ENCODE results near the gene SLC6A3.
"Not testable (repeated sequence)": the region's sequence is repeated elsewhere in the genome, so short reads cannot be mapped to it uniquely, and the experiment has no call there.

SLC6A3 gene

GRCh38 chr5:1477341-1477740 is 32.1 kb upstream of the SLC6A3 start:
- DNase-seq, result peak; percentile 52

DNA sequence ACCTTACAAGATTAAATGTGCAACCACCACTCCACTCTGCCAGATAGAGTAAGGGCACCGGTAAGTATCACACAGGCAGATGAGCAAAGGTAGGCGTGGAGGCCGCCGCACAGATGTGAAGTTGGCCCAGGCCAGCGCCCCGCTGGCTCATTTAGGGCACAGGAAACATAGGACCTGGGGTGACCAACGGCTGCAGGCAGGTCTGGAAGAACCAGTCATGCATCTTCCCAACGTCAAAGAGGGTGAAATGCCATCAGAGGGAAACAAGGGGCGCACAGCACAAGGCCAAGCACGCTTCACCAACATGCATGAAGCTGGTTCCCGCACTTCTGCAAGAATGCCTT is 31.7 kb upstream of the SLC6A3 start:
- DNase-seq, result no peak

DNA sequence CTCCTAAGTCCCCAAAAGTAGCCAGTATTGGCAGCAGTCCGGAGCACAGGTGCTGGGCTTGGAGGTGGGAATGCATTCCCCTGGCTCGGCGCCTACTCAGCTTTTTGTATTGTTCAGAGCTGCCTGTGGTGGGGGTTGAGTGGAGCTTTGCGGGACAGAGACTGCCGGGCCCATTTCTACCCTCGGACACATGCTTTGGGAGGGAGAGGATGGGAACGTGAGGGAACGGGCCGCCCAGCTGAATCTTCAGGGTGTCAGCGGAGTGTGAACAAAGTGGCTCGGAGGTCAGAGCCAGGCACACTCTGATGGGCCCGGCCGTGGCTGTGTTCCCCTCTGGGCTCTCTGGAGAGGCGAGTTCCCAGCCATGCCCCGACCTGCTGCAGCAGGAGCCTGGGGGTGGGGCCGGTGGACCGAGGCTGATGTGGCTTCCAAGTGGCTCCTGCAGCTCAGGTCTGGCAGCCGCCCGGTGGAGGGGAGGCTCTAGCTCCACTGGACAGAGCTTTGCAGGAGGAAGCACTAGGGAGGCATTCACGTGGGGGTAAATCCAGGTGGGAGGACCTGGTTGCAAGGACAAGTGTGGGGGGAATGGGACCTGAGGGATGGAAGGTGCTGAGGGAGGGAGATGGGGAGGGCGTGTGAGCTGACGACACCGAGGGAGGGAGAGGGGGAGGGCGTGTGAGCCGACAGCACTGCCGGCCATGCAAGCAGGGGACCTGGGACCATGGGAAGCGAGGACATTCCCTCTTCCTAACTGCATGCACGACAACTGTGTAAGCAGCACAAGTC is 31.1 kb upstream of the SLC6A3 start:
- DNase-seq, result no peak

- DNase-seq, result not testable (repeated sequence)
Measured at GRCh38 chr5:1475544-1475900, 30.3 kb upstream of the SLC6A3 start.

GRCh38 chr5:1474866-1475543 is 29.8 kb upstream of the SLC6A3 start:
- no peak for DNase-seq

DNA sequence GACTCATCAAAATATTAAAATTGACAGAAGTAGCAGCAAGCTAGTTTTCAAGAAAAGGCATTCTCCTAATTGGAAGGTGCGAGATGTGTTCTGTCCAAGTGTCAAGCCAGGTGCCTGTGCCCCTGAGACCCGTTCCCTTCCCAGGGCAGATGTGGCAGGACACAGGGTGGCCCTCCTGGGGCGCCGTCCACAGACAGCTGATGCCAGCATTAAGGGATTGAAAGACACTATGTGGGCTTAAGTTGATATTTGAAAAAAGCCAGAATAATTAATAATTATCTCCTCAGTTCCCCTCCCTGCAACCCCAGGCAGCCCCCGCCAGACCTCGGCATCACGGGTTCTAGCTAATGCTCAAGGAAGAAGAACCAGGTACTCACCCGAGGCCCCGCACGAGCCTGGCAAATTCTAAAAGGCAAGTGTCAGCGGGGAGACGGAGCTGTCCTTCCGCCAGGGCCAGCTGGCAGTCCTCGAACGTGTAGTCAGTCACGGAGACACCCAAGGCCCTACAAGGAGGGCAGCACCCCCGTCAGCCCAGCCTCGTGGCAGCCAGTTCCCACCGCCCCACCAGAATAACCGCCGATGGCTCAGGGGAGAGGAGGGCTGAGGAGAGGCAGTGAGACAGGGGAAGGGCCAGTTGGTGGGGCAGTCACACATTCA is 29.1 kb upstream of the SLC6A3 start:
- DNase-seq, result no peak

DNA sequence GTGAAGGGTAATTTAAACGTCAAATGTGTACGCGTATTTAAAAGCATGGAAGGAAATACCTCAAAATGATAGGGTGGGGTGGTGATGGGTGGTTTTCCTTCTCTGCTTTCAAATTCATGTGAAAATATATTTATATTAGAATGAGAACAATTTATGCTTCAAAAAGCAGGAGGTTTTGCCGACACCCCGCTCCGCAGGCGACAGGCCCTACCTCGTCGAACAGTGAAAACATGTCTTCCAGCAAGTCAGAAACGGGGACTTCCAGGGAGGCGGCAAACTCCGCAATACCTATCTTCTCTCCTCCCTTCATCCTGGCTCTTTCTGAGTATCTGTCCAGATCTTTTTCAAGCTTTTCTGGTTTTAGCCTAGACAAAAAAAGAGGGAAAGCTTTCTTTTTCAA is 28.5 kb upstream of the SLC6A3 start:
- DNase-seq, result no peak

DNA sequence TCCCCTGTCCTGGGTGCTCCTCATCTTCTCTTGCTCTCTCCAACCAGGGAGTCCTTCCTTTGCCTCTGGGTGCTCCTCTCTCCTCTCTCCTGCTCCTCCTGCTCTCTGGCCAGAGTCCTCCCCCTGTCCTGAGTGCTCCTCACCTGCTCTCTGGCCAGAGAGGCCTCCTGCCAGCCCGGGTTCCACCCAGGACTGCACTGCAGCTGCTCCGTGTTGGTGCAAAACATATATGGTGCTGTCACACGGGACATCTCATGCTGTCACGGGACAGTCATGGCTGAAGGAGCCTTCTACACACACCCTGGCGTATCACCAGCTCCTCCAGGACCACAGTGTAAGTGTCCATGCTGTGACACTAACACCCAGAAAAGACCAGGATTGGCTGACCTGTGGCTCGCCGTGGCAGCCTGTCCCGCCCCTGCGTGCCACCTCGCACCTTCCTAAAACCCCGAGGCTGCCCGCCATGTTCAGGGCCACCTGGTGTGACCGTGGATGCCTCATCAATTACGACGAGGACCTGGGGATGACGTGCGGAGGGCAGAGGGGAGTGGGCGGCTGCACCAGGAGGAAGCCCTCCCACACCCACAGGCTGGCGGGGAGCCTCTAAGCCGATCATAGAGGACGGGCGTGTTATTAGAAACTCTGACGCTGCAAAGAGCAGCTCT is 27.9 kb upstream of the SLC6A3 start:
- no peak for DNase-seq

GRCh38 chr5:1471997-1472963 is 27.0 kb upstream of the SLC6A3 start:
- no peak for DNase-seq

DNA sequence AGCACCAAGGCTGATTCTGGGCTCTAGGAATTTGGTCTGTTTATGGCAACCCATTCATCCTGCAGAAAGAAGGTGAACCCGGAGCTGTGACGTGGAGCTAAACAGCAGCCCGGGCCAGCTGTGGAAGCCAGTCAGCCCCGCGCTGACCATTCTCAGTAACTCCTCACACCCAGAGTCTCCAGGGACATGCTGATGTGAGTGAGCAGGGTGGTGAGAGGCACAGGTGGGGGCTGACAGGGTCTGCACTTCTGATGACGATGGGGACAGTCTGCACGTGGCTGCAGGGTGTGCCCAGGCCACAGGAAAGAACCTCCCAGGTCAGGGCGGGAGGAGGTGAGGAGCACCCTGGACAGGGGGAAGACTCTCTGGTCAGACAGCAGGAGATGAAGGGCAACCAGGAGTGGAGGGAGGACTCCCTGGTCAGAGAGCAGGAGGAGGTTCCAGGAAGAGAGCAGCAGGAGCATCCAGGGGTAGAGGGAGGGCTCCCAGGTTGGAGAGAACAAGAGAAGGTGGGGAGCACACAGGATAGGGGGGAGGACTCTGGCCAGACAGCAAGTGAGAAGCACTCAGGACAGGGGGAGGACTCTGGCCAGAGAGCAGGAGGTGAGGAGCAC is 26.1 kb upstream of the SLC6A3 start:
- no peak for DNase-seq

DNA sequence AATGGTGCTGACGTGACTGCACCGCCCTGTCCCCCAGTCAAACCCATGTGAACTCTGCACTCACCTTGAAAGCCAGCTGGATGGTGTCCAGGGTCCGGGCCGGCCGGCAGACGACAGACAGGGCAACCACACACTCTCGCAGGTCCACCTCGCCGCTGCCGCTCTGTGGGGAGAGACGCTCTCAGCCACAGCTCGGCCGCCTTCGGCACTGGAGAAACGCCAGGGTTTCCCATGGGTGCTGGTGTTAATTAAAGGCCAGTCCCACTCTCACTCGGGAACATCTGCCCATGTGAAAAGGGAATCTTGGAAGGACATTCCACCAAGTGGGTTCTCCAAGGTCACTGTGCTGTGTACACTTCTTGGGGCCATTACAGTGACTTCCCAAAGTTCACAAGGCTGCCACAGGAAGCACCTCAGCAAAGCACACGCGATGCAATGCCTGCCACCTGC is 25.5 kb upstream of the SLC6A3 start:
- no peak for DNase-seq

- DNase-seq, result no peak
Measured at GRCh38 chr5:1468629-1469527, 23.6 kb upstream of the SLC6A3 start.

- DNase-seq, result peak; percentile 54
Measured at GRCh38 chr5:1468247-1468612, 23.0 kb upstream of the SLC6A3 start.

- no peak for DNase-seq
Measured at GRCh38 chr5:1467341-1468246, 22.4 kb upstream of the SLC6A3 start.

GRCh38 chr5:1466631-1467265 is 21.5 kb upstream of the SLC6A3 start:
- DNase-seq, result no peak

DNA sequence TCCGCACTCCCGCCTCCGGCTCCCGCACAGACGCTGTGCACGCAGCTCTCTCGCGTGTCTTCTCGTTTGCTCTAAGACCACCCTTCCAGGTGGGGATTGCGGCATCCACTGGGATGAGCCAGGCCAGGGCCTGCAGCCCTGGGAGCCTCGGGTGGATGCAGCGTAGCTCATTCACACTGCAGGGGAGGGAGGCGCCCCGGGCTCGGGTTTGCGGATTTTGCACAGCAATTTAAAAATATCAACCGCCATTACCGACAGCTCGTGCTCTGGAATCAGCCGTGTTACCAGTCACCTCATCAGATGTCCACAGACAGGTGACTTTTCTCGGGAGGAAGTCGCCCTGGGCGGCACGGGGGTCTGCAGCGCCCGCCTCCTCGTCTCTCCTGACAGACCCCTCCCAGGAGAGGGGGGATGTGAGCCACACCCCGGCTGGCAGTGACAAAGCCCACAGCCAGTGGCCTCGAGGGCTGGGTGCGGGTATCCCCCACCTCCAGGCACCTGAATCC is 20.8 kb upstream of the SLC6A3 start:
- DNase-seq, result no peak

- no peak for DNase-seq
Measured at GRCh38 chr5:1465117-1465516, 19.9 kb upstream of the SLC6A3 start.

- no peak for DNase-seq
Measured at GRCh38 chr5:1464511-1464910, 19.3 kb upstream of the SLC6A3 start.

- no peak for DNase-seq
Measured at GRCh38 chr5:1464096-1464446, 18.8 kb upstream of the SLC6A3 start.
